ENCODE data around the gene ADCK1.

Gene ADCK1

GRCh38 chr14:77865455-77865854, 65.5 kb downstream of the ADCK1 start:
- Histone ChIP-seq H3F3A (ENCODE audit: low read depth) (no peaks in the 10 kb centered on the region), H3K9me3 (ENCODE audit: insufficient read depth, low read depth, low read length) (no peaks in the 10 kb centered on the region), H3K9me2 (replicated peaks; ENCODE audit: low read depth, low read length) (no peaks in the 10 kb centered on the region), H3K4me2 (ENCODE audit: low read depth, low read length, poor library complexity, severe bottlenecking) (no peak overlapping the region), H3K4me1 (ENCODE audit: insufficient read depth, low read length, poor library complexity, severe bottlenecking) (peaks cover 5% of the 10 kb centered on the region), H3K4me3 (ENCODE audit: low read length, poor library complexity, severe bottlenecking) (no peak overlapping the region), H3K36me3 (ENCODE audit: insufficient read depth, low read length) (no peaks in the 10 kb centered on the region), H3K27me3 (ENCODE audit: insufficient read depth, low read length, poor library complexity, severe bottlenecking) (no peaks in the 10 kb centered on the region), H3K9ac (ENCODE audit: low read depth, low read length, poor library complexity, severe bottlenecking) (no peak overlapping the region), H4K20me1 (ENCODE audit: insufficient read depth, low read length, poor library complexity, severe bottlenecking) (no peaks in the 10 kb centered on the region), H2AFZ (ENCODE audit: low read length) (no peak overlapping the region), H3K79me2 (ENCODE audit: insufficient read depth, low read length) (no peaks in the 10 kb centered on the region)
- no peak for TF ChIP-seq CTCF (conservative IDR thresholded peaks at IDR 0.05; ENCODE audit: low read length)
- no peak for TF ChIP-seq EZH2phosphoT487 (IDR thresholded peaks at IDR 0.05; ENCODE audit: borderline replicate concordance)

- Histone ChIP-seq H3F3A (ENCODE audit: low read depth) (no peaks in the 10 kb centered on the region), H3K36me3 (ENCODE audit: insufficient read depth, low read length) (no peaks in the 10 kb centered on the region), H3K79me2 (ENCODE audit: insufficient read depth, low read length) (no peaks in the 10 kb centered on the region), H3K9me2 (replicated peaks; ENCODE audit: low read depth, low read length) (no peaks in the 10 kb centered on the region), H3K9ac (ENCODE audit: low read depth, low read length, poor library complexity, severe bottlenecking) (no peak overlapping the region), H2AFZ (ENCODE audit: low read length) (no peak overlapping the region), H3K9me3 (ENCODE audit: insufficient read depth, low read depth, low read length) (no peaks in the 10 kb centered on the region), H4K20me1 (ENCODE audit: insufficient read depth, low read length, poor library complexity, severe bottlenecking) (no peaks in the 10 kb centered on the region), H3K27me3 (ENCODE audit: insufficient read depth, low read length, poor library complexity, severe bottlenecking) (no peaks in the 10 kb centered on the region), H3K4me2 (ENCODE audit: low read depth, low read length, poor library complexity, severe bottlenecking) (no peak overlapping the region), H3K4me1 (ENCODE audit: insufficient read depth, low read length, poor library complexity, severe bottlenecking) (peaks cover 5% of the 10 kb centered on the region), H3K4me3 (ENCODE audit: low read length, poor library complexity, severe bottlenecking) (no peak overlapping the region)
- TF ChIP-seq EZH2phosphoT487 (IDR thresholded peaks at IDR 0.05; ENCODE audit: borderline replicate concordance) (no peak), CTCF (conservative IDR thresholded peaks at IDR 0.05; ENCODE audit: low read length) (no peak)
These were observed 67.0 kb downstream of the ADCK1 start for GRCh38 chr14:77866932-77867331.

- Histone ChIP-seq H3K4me1 (ENCODE audit: insufficient read depth, low read length, poor library complexity, severe bottlenecking) (peaks cover 5% of the 10 kb centered on the region), H3K9ac (ENCODE audit: low read depth, low read length, poor library complexity, severe bottlenecking) (no peak overlapping the region), H2AFZ (ENCODE audit: low read length) (no peak overlapping the region), H3K4me3 (ENCODE audit: low read length, poor library complexity, severe bottlenecking) (no peak overlapping the region), H3K79me2 (ENCODE audit: insufficient read depth, low read length) (no peaks in the 10 kb centered on the region), H3K9me3 (ENCODE audit: insufficient read depth, low read depth, low read length) (no peaks in the 10 kb centered on the region), H3K4me2 (ENCODE audit: low read depth, low read length, poor library complexity, severe bottlenecking) (no peak overlapping the region), H4K20me1 (ENCODE audit: insufficient read depth, low read length, poor library complexity, severe bottlenecking) (no peaks in the 10 kb centered on the region), H3K27me3 (ENCODE audit: insufficient read depth, low read length, poor library complexity, severe bottlenecking) (no peaks in the 10 kb centered on the region), H3F3A (ENCODE audit: low read depth) (no peaks in the 10 kb centered on the region), H3K9me2 (replicated peaks; ENCODE audit: low read depth, low read length) (no peaks in the 10 kb centered on the region), H3K36me3 (ENCODE audit: insufficient read depth, low read length) (no peaks in the 10 kb centered on the region)
- TF ChIP-seq CTCF (conservative IDR thresholded peaks at IDR 0.05; ENCODE audit: low read length) (no peak), EZH2phosphoT487 (IDR thresholded peaks at IDR 0.05; ENCODE audit: borderline replicate concordance) (no peak)
These were observed 67.6 kb downstream of the ADCK1 start for GRCh38 chr14:77867476-77867875.
